ENCODE measurements around the gene AXIN1. TPM values are rescaled to one million over a fixed set of nuclear protein-coding genes. Genes with fewer than 3 reads are reported as not detected.

AXIN1 gene
- total RNA-seq, 1 donor from 2014 or later: 16.4 TPM

DNA sequence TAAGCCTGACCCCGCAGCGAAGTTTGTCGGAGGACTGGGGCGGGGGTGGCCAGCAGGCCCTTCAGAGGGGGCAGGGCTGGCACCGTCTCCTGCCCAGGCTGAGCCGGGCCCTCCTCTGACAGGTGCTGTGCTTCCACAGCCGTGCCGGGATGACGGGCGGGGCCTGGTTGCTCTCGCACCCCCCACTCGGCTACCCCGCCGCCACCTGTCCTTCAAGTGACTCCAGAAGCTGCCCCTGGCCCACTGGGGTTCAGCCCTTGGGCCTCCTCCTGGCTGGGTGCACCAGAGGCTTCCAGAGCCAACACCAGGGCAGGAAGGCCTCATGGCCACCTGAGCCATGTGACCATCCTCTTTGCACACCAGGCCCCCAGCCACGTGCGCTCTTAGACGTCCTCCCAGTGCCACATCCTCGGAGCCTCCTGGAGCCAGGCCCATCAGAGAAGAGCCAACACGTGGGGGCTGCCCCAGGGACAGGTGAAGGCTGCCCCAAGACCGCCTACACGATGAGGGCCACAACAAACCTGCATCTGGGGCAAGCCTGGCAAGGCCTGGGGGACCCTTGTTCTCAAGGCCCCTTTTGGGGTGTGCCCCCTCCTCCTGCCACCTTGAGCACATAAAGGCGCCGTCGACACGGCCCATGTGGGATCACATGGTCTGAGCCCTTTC, 62.4 kb downstream of the AXIN1 start:
- no peak for DNase-seq
- H3K4me3 Mint-ChIP-seq (ENCODE audit: unreplicated experiment): no peak overlapping the region
- H3K27ac Mint-ChIP-seq (ENCODE audit: unreplicated experiment): no peak overlapping the region
- H3K36me3 Mint-ChIP-seq (ENCODE audit: unreplicated experiment): no peaks in the 10 kb centered on the region
- H3K27me3 Mint-ChIP-seq (ENCODE audit: unreplicated experiment): peaks cover 6% of the 10 kb centered on the region
- no peaks in the 10 kb centered on the region for H3K4me1 Mint-ChIP-seq (ENCODE audit: low read depth, unreplicated experiment)
- TF ChIP-seq CTCF (IDR thresholded peaks at IDR 0.05; ENCODE audit: partially characterized antibody, unreplicated experiment): no peak
- H3K9me3 Mint-ChIP-seq (ENCODE audit: unreplicated experiment): peaks cover 3% of the 10 kb centered on the region

GRCh38 chr16:289395-289997, 63.0 kb downstream of the AXIN1 start:
- no peak for TF ChIP-seq CTCF (IDR thresholded peaks at IDR 0.05; ENCODE audit: partially characterized antibody, unreplicated experiment)
- Mint-ChIP-seq H3K4me1 (ENCODE audit: low read depth, unreplicated experiment) (no peaks in the 10 kb centered on the region), H3K27ac (ENCODE audit: unreplicated experiment) (no peak overlapping the region), H3K9me3 (ENCODE audit: unreplicated experiment) (peaks cover 3% of the 10 kb centered on the region), H3K4me3 (ENCODE audit: unreplicated experiment) (no peak overlapping the region), H3K27me3 (ENCODE audit: unreplicated experiment) (peaks cover 6% of the 10 kb centered on the region), H3K36me3 (ENCODE audit: unreplicated experiment) (no peaks in the 10 kb centered on the region)
- DNase-seq: no peak

- peaks cover 1% of the 10 kb centered on the region for H3K9me3 Mint-ChIP-seq (ENCODE audit: unreplicated experiment)
- H3K27me3 Mint-ChIP-seq (ENCODE audit: unreplicated experiment): peaks cover 8% of the 10 kb centered on the region
- no peak for DNase-seq
- H3K4me1 Mint-ChIP-seq (ENCODE audit: low read depth, unreplicated experiment): no peaks in the 10 kb centered on the region
- no peak overlapping the region for H3K4me3 Mint-ChIP-seq (ENCODE audit: unreplicated experiment)
- no peak overlapping the region for H3K27ac Mint-ChIP-seq (ENCODE audit: unreplicated experiment)
- TF ChIP-seq CTCF (IDR thresholded peaks at IDR 0.05; ENCODE audit: partially characterized antibody, unreplicated experiment): no peak
- H3K36me3 Mint-ChIP-seq (ENCODE audit: unreplicated experiment): no peaks in the 10 kb centered on the region
Observed at GRCh38 chr16:287981-288920, 64.3 kb downstream of the AXIN1 start.

DNA sequence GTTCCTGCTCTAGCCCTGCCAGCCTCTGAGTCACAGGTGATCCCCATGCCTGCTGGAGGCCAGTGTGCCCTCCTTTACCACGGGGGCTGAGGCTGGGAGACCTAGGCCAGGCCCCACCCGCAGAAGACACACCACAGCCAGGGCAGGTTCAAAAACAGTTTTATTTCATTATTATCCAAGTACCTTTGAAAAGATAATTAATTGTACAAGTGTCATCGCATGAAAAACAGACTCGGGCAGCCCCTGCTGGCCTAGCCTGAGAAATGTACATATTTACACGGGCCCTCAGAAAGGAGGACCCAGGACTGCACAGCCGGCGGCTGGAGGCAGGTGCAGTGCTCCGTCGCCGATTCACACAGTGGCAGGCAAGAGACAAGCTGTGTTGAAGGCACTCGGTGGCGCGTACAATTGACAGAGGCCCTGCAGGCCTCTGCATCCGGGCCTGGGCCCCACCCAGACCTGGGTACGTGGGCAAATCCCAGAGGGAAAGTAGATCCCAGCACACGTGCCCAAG, 65.2 kb downstream of the AXIN1 start:
- no peaks in the 10 kb centered on the region for H3K4me1 Mint-ChIP-seq (ENCODE audit: low read depth, unreplicated experiment)
- H3K27me3 Mint-ChIP-seq (ENCODE audit: unreplicated experiment): peaks cover 8% of the 10 kb centered on the region
- no peak overlapping the region for H3K4me3 Mint-ChIP-seq (ENCODE audit: unreplicated experiment)
- no peaks in the 10 kb centered on the region for H3K36me3 Mint-ChIP-seq (ENCODE audit: unreplicated experiment)
- no peak for TF ChIP-seq CTCF (IDR thresholded peaks at IDR 0.05; ENCODE audit: partially characterized antibody, unreplicated experiment)
- H3K9me3 Mint-ChIP-seq (ENCODE audit: unreplicated experiment): peaks cover 1% of the 10 kb centered on the region
- H3K27ac Mint-ChIP-seq (ENCODE audit: unreplicated experiment): no peak overlapping the region
- DNase-seq: no peak
